22Rv1 (cell line): ENCODE data around the gene PLA2G2A.
"Not testable (repeated sequence)": the region's sequence is repeated elsewhere in the genome, so short reads cannot be mapped to it uniquely, and the experiment has no call there.

Source experiments
- H3K27ac ChIP-seq: fragments of 450-650 bp; 2 replicates; pipeline ENCODE4 v1.5.1; 2017
- ZFX ChIP-seq: fragments of 450-650 bp; IDR thresholded peaks from 2 replicates; pipeline ENCODE4 v1.6.1; 2017; ENCODE audit warnings: antibody characterized with exemption, borderline replicate concordance
- TF ChIP-seq, protein P1 (sequence below): fragments of 450-650 bp; IDR thresholded peaks from 2 replicates; pipeline ENCODE4 v1.5.1; 2017; ENCODE audit warnings: mild to moderate bottlenecking

Gene PLA2G2A

DNA sequence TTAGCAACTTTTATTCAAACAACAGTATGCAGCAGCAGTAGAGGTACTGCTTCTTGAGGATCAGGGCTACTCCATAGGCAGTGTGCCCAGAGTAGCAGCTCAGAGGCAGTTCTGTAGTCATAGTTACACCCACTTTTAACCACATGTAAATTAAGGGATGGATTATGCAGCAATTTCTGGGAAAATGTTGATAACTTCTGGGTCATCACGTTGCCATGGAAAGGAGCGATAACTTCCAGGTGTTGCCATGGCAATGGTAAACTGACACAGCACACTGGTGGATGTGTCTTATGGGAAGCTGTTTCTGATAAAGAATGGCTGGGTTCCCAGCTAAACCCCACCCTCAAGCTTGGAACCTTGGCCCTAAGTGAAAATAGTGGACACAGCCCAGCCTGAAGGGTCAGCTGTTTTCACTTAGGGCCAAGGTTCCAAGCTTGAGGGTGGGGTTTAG is 29.0 kb upstream of the PLA2G2A start:
- TF ChIP-seq, protein P1, sequence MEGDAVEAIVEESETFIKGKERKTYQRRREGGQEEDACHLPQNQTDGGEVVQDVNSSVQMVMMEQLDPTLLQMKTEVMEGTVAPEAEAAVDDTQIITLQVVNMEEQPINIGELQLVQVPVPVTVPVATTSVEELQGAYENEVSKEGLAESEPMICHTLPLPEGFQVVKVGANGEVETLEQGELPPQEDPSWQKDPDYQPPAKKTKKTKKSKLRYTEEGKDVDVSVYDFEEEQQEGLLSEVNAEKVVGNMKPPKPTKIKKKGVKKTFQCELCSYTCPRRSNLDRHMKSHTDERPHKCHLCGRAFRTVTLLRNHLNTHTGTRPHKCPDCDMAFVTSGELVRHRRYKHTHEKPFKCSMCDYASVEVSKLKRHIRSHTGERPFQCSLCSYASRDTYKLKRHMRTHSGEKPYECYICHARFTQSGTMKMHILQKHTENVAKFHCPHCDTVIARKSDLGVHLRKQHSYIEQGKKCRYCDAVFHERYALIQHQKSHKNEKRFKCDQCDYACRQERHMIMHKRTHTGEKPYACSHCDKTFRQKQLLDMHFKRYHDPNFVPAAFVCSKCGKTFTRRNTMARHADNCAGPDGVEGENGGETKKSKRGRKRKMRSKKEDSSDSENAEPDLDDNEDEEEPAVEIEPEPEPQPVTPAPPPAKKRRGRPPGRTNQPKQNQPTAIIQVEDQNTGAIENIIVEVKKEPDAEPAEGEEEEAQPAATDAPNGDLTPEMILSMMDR = no peak
- TF ChIP-seq ZFX = no peak
- H3K27ac ChIP-seq = no peak overlapping the region

- not testable (repeated sequence) for H3K27ac ChIP-seq
Observed at GRCh38 chr1:19998823-19999222, 19.4 kb upstream of the PLA2G2A start.

- no peak for TF ChIP-seq ZFX
- TF ChIP-seq, protein P1 = no peak
- H3K27ac ChIP-seq = no peak overlapping the region
Observed at GRCh38 chr1:19990689-19991088, 11.3 kb upstream of the PLA2G2A start.

GRCh38 chr1:19990182-19990582 is 10.8 kb upstream of the PLA2G2A start:
- not testable (repeated sequence) for H3K27ac ChIP-seq

- TF ChIP-seq ZFX = no peak
- TF ChIP-seq, protein P1 = no peak
- no peak overlapping the region for H3K27ac ChIP-seq
Observed at GRCh38 chr1:19988267-19989006, 9.0 kb upstream of the PLA2G2A start.

DNA sequence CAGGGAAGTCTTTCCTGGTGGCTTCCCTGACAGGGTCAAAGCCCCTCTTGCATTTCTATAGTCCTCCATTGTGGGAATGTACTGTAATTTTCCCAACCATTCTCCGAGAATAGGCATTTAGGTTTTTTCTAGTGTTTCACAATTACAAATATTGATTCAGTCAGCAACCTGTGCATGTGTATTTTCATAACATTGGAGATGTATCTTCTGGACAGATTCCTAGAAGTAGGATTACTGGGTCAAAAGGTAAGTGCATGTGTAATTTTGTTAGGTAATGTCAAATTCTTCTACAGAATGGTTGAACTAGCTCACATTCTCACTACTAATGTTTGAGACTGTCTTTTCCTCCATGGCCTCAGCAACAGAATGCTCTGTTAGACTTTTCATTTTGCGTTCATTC is 8.3 kb upstream of the PLA2G2A start:
- TF ChIP-seq ZFX = no peak
- TF ChIP-seq, protein P1 = no peak
- H3K27ac ChIP-seq = no peak overlapping the region

- H3K27ac ChIP-seq = not testable (repeated sequence)
Observed at GRCh38 chr1:19984409-19985016, 5.1 kb upstream of the PLA2G2A start.

DNA sequence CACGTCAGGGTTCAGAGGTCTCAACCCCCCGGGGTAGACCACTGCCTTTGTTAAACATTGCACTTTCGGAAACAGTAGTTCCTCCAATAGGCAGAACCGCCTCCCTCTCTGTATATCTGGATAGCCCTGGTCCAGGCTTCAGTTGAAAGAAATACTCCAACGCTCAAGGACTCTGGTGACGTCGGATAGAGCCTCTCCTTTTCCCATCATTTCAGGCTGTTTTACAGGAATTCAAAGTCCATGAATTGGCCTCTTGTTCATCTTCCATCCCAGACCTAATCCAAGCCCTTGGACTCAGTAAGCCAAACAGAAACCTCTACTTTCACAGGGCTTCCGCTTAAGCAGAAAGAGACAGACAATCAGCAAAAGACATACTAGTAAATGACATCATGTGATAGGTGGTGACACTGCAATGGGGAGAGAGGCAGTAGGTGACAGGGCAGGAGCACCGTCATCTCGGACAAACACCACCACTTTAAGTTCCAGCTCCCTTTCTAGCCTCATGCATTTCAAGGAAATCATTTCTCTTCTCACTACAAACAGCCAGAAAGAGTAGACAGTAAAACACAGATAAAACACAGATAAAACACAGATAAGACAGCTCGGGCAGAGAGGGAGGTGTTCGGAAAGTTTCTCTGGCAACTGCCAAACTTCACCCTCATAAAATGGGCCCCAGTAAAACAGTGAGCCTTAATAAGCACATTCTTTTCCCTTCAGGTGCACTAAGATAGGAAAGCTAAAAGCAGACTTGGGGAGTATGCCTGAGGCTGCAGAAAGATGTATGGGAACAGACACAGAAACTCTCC is 2.3 kb upstream of the PLA2G2A start:
- no peak overlapping the region for H3K27ac ChIP-seq
- TF ChIP-seq ZFX = no peak
- TF ChIP-seq, protein P1 = no peak

DNA sequence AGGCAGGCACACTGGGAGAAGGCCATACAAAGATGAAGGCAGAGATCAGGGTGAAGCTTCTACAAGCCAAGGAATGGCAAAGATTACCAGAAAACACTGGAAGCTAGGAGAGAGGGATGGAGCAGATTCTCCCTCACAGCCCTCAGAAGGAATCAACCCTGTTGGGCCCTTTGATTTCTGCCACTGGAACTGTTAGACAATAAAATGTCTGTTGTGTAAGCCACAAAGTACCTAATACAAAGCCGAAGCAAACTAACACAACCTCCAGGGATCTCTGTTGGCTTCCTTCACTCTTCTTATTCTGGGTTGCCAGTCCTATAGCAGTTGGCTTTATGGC is 1.7 kb upstream of the PLA2G2A start:
- TF ChIP-seq ZFX = no peak
- TF ChIP-seq, protein P1 = no peak
- H3K27ac ChIP-seq = no peak overlapping the region
